T-helper 1 cell (primary cell): ENCODE measurements around the gene TMEM138.
"Not testable (repeated sequence)": the region's sequence is repeated elsewhere in the genome, so short reads cannot be mapped to it uniquely, and the experiment has no call there.

Source experiments
- DNase-seq, 5 donors: peaks; one replicate each; pipeline ENCODE4 v3.0.0-alpha.2; 2012 to 2020

Gene TMEM138

DNA sequence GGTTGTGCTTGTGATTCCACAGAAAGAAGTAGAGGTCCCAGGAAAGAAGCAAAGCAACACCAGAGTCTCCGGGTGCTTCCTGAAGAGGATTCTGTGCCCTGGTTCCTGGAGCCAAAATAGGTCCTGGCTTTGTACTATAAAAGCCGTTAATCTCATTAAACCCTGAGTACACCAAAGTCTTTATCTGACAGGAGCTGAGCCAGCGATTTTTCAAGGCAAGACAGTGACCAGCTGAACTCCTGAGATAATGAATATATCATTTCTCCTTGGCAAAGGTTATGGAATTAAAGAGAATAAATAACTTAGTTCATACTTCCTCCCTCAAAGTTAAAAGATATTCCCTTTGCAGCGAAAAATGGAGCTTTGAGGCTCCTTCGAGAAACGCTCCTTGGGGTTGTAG lies 5.2 kb downstream of the TMEM138 start:
- DNase-seq = no peak

GRCh38 chr11:61368646-61369045 lies 6.5 kb downstream of the TMEM138 start:
- DNase-seq = no peak

- no peak for DNase-seq
Observed at GRCh38 chr11:61369372-61370348, 7.5 kb downstream of the TMEM138 start.

DNA sequence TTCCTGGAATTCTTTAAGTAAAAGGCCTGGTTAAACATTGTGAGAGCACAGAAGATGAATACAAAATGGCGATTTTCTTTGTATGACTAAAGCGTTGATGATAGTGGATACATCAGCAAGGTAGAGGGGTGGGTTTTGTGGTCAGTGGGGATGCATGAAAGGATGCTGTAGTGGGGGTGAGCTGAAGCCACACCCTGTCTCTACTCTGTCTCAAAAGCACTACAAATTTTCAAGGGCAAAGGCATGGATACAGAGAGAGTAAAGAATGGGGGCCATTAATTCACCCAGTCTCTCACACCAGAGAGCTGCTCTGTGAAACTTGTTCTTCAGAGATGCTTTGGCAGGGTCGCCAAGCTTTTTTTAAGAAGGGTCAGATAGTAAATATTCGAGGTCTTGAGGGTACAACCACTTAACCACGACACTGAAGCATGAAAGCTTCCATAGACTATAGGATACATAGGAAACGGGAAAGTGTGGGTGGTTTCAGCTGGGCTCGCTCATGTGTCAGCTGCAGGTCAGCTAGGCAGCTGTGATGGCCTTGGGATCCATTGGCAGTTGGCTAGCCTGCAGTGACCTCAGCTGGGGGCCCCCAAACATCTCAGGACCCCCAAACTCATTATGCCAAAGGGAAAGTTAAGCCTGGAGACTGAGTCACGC lies 8.3 kb downstream of the TMEM138 start:
- DNase-seq = no peak

- no peak for DNase-seq
Observed at GRCh38 chr11:61372659-61373420, 10.7 kb downstream of the TMEM138 start.

DNA sequence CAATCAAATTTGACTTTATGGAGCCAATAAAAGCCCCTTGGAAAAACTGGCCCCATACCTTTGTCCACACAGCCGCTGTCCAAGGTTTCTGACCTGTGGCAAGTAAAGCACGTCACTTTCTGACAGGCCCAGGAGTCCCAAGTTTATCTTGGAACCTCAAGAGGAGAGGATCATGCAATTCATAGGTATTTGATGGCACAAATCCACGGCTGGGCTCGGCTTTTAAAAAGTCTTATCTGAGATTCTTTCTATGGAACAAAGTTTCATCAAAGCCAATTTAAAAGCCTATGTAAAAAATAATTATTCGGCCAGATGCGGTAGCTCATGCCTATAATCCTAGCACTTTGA lies 13.6 kb downstream of the TMEM138 start:
- no peak for DNase-seq

DNA sequence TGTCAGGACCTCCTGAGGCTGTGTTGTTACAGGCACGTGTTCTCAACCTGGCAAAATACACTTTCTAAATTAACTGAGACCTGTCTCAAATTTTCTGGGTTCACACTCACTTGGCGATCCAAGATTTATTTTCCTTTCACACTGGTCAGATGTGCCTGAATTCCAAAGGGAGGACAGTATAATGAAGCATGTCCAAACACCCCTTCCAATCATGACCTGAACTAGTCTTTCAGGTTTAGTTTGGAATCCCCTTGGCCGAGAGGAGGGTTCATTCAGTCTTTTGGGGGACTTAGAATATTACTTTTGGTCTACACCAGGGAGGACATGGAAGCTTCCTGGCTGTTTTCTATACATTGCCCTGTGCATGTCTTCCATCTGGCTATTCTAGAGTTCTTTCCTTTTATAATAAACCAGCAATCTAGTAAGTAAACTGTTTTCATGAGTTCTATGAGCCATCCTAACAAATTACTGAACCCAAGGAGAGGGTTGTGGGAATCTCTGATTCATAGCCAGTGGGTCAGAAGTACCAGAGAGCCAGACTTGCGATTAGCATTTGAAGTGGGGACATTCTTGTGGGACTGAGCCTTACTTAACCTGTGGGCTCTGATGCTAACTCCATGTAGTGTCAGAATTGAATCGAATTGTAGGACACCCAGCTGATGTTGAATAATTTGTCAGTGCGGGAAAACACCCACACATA lies 15.4 kb downstream of the TMEM138 start:
- DNase-seq = no peak

DNA sequence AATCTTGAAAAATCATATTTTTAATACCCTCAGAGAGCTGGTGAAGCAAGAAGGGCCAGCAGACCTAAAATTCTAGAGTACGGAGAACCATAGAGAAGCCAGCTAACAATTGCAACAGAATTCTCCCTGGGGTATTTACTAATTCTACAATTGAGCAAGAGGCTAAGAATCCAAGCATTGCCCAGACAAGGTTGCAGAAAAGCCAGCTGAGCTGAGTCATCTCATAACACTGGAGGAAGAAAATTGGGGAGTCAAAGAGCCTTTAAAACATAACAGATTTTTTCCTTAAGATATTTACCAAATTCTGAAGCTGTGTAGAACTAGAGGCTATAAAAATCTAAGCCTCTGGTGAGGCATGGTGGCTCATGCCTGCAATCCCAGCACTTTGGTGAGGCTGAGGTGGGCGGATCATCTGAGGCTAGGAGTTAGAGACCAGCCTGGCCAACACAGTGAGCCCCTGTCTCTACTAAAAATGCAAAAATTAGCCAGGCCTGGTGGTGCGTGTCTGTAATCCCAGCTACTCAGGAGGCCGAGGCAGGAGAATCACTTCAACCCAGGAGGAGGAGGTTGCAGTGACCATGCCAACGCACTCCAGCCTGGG lies 16.6 kb downstream of the TMEM138 start:
- no peak for DNase-seq

- DNase-seq = no peak
Observed at GRCh38 chr11:61380884-61381283, 18.7 kb downstream of the TMEM138 start.

- DNase-seq = not testable (repeated sequence)
Observed at GRCh38 chr11:61383859-61384258, 21.7 kb downstream of the TMEM138 start.

- no peak for DNase-seq
Observed at GRCh38 chr11:61384271-61385242, 22.4 kb downstream of the TMEM138 start.

- DNase-seq = no peak
Observed at GRCh38 chr11:61390161-61390560, 28.0 kb downstream of the TMEM138 start.

DNA sequence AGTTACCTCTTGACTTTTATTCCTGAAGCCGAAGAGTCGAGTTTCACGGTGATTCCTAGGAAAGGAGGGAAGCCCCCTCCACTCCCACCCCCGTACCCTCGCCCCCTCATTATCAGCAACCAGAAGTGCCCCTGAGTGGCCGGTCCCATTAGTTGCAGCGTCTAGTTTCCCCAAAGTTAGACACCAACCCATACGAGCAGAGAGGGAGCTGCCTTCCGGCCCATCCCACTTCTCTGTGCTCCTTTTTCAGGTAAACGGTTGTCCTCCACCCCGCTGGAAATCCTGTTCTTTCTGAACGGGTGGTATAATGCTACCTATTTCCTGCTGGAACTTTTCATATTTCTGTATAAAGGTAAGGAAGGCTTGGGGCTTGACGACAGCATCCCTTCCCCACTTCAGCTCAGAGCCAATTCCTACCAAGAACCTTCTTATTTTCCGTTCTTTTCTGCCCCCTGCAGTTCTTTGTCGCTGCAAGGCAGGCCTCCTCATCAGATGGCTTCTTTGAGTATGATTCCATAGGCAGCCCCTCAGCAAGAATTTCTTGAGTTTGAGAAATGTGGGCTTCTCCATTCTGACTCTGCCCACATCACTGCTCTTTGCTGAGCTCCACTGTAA lies 30.9 kb downstream of the TMEM138 start:
- DNase-seq = peak in 1 of 5 donors; percentile 3

DNA sequence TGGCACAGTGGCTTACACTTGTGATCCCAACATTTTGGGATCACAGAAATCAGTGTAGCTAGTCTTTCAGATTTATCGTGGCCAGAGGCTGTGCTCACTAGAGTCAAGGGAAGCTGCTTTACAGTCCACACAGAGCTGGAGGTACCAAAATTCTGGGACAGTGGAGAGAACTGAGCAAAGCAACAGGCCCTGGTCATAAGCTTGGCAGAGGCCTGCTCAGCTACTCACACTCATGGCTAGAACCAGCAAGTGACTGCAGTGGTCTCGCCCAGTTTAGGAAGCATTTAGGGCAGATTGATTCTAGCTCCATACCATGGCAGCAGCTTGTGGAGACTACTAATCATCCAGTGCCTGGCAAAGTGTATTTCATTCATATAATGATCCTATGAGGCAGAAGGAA lies 39.0 kb downstream of the TMEM138 start:
- DNase-seq = no peak

DNA sequence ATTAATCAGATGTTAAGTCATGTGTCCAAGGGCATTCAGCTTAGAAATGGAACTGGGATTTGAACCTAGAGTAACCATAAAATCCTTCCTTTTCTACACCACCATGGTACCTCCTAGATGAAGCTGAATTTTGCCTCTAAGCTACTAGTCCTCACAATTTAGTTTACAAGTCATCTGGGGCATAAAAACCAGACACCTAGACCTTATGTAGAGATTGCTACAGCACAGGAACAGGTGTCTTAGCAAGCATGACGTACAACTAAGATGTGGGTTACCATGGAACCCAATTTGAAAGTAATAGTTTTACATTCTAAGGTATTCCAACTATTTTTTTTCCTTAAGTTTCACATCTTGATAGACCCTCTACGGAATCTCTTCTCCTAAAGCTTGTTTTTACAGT lies 39.4 kb downstream of the TMEM138 start:
- DNase-seq = no peak

DNA sequence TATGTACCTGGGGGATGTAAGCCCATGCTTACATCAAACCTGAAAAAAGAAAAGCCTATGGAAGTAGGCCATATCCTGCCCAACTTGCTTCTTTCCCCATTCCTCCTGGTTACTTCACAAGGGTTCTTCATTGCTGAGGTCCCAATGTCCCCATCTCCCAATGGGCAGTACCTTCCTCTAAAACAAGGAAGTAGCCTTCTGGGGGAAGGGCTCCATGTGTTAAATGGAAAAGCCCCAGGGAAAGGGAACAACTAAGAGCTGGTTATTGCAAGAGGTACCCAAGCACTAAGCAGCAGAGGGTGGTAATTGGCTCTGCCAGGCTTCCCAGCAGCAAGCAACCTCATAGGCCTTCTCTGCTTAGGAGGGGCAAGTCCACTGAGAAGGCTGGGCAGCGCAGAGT lies 41.5 kb downstream of the TMEM138 start:
- no peak for DNase-seq

DNA sequence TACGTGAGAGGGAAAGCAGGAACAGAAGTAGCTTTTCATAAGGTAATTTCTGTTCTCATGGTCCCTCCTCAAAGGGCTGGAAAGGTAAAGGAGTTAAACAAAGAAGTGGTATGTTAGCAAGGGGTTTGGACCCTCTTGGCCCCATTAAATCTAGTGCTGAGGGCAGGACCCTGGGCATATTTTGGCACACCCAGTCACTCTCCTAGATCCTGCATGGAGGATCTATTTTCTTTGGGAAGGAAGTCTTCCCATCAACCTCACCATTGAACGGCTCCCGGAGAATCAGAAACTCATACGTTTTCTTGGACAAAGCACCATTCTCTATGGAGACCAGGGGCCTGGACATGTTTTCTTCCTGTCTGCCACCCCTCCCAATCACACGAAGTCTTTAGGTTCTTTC lies 41.9 kb downstream of the TMEM138 start:
- no peak for DNase-seq

DNA sequence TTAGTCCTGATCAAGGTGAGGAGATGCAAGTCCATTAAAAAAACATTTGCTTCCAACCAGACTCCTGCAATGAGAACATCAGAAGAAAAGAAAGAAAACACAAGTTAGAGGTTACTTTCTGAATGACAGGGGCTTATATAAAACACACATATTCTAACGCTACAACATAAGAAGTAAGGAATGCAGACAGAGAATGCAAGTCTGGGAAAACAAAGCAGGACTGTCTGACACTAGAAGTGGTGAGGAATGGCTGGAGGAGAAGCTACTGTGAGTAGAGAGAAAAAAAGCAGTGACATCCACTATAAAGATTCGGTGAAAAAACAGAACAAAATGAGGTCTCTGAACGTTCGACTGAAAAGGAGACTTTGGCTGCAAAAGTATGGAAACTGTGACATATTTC lies 42.5 kb downstream of the TMEM138 start:
- no peak for DNase-seq

DNA sequence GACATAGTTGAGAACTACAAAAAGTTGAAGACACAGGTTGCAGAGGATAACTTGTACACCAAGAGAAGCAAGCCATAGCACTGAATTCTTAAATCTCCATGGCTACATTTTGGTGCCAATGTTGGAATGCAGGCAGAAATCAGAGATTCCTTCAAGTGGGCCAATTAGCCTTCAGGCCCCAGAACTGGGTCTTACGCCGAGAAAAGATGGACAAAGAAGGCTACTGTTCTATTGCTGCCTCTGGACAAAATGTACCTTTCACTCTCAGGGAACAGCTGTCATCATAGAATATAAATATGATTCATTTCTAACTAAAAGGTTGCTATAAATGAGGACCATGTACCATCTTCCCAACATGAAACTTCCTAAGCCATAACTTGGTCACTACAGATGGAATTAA lies 43.9 kb downstream of the TMEM138 start:
- DNase-seq = no peak

DNA sequence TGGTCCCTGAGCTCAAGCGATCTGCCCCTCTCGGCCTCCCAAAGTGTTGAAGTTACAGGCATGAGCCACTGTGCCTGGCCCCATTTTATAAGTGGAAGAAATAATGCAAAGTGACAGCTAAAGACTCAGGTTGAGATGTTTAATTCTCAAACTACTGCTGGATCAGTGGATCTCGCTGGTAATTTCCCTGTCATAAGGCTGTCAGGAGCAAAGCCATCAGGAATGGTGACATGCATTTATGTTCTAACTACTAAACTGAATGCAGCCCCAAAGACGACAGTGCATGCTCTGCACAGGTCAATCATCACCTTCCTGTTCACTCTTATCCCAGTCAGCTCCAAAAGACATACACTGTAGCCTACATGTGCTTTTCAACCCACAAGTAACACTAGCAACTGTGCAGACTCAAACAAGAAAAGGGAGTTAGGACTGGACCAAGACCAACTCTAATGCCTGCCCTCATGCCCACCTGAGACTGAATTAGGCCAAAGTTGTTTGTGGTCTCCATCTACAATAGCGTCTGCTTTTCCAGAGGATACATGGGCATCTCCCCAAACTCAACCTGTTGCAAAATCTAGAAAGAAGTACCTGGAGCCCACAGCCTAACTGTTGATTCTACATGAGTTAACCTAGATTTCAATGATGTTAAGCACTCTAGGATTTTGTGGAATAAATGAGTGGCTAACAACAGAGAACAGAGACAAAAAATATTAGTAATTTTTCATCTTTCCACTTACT lies 45.0 kb downstream of the TMEM138 start:
- DNase-seq = no peak
